ENCODE measurements around the gene CDADC1.
"Not testable (repeated sequence)": the region's sequence is repeated elsewhere in the genome, so short reads cannot be mapped to it uniquely, and the experiment has no call there.

The CDADC1 gene

DNA sequence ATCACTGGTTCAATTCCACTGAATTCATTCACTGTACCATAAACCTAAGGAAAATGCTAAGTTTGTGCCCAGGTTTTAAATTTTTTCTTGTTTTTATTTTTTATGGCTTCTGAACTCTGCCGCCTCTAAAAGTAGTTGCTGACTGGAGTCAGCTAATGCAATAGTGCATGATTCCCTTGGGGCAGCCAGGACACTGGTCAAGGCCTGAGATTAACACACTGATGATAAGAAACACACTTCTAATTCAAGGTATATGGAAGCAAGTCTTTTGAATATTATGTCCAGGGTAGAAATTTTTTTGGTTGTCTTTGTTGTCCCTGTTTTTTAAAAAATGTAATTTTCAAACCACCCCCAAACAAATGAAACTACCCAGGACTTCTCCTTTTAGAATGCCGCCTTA is 72.2 kb downstream of the CDADC1 start:
- DNase-seq: no peak

GRCh38 chr13:49320975-49321374 is 73.2 kb downstream of the CDADC1 start:
- no peak for DNase-seq

GRCh38 chr13:49322702-49323101 is 75.0 kb downstream of the CDADC1 start:
- no peak for DNase-seq

GRCh38 chr13:49323344-49323743 is 75.6 kb downstream of the CDADC1 start:
- DNase-seq: no peak

DNA sequence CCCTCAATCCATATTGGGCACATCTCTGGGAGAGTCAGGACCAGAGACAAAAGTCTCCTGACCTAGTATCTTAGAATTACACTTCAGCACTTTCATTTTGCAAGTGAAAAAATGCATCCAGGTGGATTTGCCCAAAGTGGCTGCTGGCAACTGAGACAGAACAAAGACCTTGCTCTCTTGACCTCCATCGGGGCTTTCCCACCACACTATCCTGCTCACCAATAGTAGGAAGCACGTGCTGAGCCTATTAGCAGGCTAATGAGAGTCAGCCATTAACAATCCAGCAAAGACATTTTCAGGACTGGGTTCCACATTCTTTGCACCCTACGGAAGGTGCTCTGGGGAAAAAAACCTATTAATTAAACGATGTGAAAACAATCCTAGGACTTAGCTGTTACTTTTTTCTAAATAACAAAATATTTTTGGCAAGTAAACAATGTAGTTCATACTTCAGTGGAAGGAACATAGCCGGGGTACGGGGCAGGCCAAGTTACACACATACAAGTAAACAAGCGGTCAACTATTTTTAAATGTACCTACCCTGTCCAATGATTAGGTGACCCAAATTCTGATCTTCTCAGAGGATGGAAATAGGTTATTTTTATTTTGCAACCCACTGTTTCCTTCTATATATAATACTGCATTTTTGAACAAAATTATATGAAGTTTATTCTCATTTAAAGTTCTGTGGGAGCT is 78.6 kb downstream of the CDADC1 start:
- DNase-seq: no peak

DNA sequence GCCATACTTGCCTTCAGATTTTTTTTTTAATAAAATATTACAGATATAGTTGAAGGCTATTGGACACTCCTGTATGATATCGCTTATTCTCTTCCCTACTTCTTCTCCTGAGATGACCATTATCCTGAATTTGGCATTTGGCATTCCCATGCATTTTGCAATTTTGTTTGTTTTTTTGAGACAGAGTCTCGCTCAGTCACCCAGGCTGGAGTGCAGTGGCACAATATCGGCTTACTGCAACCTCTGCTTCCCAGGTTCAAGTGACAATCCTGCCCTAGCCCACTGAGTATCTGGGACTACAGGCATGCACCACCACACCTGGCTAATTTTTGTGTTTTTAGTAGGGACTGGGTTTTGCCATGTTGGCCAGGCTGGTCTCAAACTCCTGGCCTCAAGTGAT is 79.4 kb downstream of the CDADC1 start:
- DNase-seq: not testable (repeated sequence)

- no peak for DNase-seq
Measured at GRCh38 chr13:49329831-49330545, 82.3 kb downstream of the CDADC1 start.

DNA sequence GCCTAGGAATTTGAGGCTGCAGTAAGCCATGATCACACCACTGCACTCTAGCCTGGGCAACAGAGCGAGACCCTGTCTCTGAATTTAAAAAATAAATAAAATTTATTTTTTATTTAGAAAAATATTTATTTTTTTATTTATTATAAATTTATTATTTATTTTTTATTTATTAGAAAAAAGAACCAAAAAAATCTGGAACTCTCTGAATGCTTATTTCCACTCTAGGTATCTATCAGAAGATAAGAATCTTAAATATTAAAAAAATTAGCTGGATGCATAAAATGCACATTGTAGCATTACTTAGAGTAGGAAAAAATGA is 82.8 kb downstream of the CDADC1 start:
- no peak for DNase-seq

DNA sequence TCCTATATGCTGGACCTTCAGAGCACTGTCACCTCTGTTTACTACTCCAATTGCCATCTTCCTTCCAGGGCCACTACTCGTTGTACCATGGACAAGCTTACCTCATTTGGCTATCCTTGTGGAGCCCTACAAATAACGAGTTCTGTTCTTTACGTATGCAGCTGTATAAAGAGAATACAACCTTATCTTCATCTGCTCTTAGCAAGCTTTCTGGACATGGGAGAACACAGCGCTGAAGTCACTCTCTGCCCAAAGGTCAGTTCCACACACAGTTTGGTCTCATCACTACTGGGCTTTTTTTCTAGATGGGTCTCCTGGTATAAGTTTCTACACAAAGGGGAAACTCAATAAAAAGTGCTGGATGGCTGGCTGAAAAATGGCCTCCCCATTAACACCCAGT is 88.9 kb downstream of the CDADC1 start:
- no peak for DNase-seq

GRCh38 chr13:49340161-49340560 is 92.4 kb downstream of the CDADC1 start:
- DNase-seq: no peak

- DNase-seq: no peak
Measured at GRCh38 chr13:49341517-49341916, 93.8 kb downstream of the CDADC1 start.

GRCh38 chr13:49341941-49342340 is 94.2 kb downstream of the CDADC1 start:
- no peak for DNase-seq

- no peak for DNase-seq
Measured at GRCh38 chr13:49342454-49342853, 94.7 kb downstream of the CDADC1 start.

Measured in CD4-positive, alpha-beta T cell treated with Interleukin-17A for 4 hours (primary cell).